Stimulated activated CD8-positive, alpha-beta memory T cell treated with anti-CD3 and anti-CD28 coated beads, Interleukin-4, amount 100 ng/mL, for 48 hours (primary cell): ENCODE data around the gene TBXA2R.
"Not testable (repeated sequence)": the region's sequence is repeated elsewhere in the genome, so short reads cannot be mapped to it uniquely, and the experiment has no call there.

Source experiments
- DNase-seq: peaks from one replicate; pipeline ENCODE4 v3.0.0-alpha.2; 2020

TBXA2R gene

DNA sequence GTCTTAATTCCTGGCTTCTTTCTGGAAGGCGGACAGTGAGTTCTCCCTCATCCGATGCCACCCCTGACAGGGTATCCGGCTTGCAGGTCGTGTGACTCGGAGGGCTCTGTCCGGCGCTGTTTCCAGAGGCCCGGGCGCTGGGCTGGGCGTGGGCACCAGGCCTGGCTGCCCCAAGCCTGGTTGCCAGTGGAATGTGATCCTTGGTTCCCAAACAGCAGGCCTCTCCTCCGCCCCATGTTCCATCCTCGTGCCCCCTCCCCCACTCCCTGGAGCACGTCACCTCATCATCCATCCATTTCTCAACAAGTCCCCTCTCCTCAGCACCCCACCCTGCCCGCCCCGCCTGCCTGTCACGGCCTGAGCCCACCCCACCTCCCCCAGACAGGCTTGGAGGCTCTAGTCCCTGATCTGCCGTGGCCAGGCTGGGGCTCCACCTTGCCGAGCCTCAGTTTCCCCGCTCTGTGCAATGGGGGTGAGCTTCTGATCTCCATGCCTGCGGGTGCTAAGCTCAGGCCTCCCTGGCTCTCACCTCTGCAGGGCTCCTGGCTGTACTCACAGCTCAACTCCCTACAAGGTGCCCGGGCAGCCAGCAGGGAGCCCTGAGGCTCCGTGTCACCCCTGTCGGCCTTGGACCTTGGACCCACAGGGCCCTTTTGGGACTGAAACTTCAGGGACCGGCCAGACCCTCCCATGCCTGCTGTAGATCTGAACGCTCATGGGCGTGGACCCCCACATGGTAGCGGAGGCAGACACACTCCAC is 2.3 kb downstream of the TBXA2R start:
- no peak for DNase-seq

- DNase-seq = no peak
Measured at GRCh38 chr19:3603121-3603811, 3.4 kb downstream of the TBXA2R start.

GRCh38 chr19:3601021-3601420 is 5.7 kb downstream of the TBXA2R start:
- DNase-seq = no peak

DNA sequence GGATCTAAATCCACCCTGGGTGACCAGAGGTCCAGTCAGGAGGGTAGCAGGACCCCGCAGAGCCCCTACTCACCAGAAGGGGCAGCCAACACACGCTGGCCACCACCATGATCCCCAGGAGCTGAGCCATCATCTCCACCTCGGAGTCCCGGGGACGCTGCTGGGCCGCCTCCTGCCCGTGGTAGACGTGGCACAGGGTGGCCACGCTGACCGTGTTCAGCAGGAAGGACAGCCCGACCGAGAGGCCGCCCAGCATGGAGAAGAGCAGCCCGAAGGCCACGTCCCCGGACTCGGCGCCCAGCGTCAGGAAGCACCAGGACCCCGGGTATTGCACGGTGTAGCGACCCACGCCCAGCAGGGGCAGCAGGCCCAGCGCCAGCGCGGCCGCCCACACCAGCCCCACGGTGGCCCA is 6.9 kb downstream of the TBXA2R start:
- DNase-seq = no peak

DNA sequence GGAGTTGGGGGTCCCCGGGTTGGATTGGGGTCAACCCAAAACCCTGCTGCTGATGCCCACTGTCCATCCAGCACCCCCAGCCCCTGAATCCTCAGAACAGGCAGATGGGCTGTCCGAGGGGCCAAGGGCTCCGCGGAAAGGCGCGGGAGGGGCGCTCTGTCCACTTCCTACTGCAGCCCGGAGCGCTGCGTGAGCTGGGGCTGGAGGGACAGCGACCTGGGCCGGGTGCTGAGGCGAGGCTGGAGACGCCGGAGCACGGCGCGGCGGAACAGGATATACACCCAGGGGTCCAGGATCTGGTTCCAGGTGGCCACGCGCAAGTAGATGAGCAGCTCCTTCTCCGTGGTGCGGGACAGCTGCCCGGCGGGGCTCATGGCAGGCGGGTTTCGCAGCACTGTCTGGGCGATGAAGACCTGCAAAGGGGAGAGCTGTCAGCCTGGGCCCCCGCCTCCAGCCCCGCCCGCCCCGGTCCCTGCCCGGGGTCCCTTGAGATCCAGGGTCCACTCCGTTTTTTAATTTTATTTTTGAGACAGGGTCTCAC is 11.1 kb downstream of the TBXA2R start:
- no peak for DNase-seq

GRCh38 chr19:3593156-3593555 is 13.5 kb downstream of the TBXA2R start:
- DNase-seq = no peak

GRCh38 chr19:3591876-3592613 is 14.6 kb downstream of the TBXA2R start:
- DNase-seq = no peak

DNA sequence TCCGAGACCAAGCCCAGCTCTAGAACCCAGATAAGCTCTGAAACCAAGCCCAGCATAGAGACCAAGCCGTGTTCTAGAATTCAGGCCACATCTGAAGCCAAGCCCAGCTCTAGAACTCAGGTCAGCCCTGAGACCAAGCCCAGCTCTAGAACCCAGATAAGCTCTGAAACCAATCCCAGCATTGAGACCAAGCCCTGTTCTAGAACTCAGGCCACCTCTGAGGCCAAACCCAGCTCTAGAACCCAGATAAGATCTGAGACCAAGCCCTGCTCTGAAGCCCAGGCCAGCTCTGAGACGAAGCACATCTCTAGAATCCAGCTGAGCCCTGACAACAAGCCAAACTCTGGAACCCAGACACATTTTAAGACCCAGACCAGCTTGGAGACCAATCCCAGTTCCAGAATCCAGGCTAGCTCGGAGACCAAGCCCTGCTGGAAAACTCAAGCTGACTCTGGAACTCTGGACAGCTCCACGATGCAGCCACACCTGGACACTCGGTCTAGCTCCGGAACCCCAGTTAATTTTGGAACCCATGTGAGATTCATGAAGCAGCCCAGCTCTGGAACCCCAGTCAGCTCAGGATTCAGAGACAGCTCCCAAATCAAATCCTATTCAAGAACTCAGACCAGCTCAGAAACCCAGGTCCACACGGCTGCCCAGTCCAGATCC is 15.6 kb downstream of the TBXA2R start:
- no peak for DNase-seq

- DNase-seq = no peak
Measured at GRCh38 chr19:3589949-3590348, 16.7 kb downstream of the TBXA2R start.

DNA sequence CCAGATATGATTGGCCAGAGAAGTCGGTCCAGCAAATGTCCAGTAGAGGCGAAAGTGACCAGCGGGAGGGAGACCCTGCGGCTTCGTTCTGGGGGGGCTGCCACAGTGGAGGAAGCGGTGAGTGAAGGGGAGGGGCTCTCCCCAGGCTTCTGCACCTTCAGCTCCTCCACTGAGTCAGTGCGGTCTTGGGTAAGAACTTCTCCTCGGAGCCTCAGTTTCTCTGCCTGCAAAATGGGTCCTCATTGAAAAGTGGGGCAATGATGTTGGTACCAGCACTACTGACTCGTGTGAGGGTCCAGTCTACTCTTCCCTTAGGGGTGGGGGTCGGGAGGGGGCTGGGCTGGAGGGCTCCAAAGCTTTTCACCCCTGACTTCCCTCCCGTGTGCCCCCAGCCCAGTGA is 17.2 kb downstream of the TBXA2R start:
- no peak for DNase-seq

GRCh38 chr19:3586707-3587346 is 19.8 kb downstream of the TBXA2R start:
- DNase-seq = no peak

- DNase-seq = peak; percentile 73
Measured at GRCh38 chr19:3586127-3586626, 20.5 kb downstream of the TBXA2R start.

- no peak for DNase-seq
Measured at GRCh38 chr19:3585301-3586126, 21.2 kb downstream of the TBXA2R start, which contains the start of gene GIPC3. Gene GIPC3, plus strand, starts transcription at chr19:3585478. Its CDS starts 120 bp downstream, at chr19:3585598.

GRCh38 chr19:3584036-3584802 is 22.5 kb downstream of the TBXA2R start:
- DNase-seq = not testable (repeated sequence)

GRCh38 chr19:3581792-3582191 is 24.9 kb downstream of the TBXA2R start:
- not testable (repeated sequence) for DNase-seq

DNA sequence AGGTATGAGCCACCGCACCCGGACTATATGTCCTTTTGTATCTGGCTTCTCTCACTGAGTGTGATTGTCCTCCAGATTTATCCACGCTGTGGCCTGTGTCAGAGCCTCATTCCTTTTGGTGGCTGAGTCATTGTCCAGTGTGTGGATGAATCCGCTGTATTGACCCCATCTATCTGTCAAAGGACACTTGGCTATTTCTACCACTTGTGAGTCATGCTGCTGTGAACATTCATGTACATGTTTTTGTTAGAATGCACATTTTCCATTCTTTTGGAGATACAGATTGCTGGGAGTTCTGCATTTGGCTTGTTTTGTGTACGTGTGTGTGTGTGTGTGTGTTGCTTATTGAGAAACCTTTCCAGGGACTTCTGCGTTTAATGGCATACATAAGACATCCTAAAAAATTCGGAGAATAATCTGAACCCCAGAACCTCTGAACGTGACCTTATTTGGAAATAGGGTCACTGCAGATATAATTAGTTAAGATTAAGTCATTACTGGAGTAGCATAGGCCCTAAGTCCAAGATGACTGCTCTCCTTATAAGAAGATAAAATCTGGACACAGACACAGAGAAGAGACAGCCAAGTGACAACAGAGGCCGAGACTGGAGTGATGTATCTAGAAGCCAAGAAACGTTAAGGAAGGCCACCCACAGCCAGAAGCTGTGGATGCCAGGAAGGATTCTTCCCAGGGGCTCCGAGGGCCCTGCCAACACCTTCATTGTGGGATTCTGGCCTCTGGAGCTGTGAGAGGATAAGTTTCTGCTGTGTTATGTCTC is 26.3 kb downstream of the TBXA2R start:
- no peak for DNase-seq

- no peak for DNase-seq
Measured at GRCh38 chr19:3578390-3578789, 28.3 kb downstream of the TBXA2R start.

DNA sequence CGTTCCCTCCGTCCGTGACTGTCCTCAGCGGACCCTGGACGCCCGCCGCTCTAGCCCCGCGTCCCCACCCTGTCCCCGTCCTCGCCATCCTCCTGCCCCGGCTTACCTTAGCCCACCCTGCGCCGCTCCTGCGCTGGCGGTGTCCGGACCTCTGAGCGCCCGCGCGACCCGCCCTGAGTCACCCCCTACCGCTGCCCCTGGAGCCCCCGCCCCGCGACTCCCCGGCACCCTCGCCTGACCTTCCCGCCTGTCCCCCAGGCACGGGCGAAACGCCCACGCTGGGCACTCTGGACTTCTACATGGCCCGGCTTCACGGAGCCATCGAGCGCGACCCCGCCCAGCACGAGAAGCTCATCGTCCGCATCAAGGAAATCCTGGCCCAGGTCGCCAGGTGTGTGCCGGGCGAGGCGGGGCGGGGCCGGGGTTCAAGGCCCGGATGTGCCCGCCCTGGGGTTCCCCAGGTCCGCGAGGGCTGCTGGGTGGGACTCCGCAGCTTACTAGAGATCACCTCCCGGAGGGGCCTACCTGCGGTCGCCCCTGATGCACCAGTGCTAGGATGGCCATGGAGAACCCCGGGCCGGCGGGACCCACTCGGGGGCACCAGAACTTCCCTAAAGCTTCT is 28.8 kb downstream of the TBXA2R start:
- no peak for DNase-seq
